CMK (cell line): ENCODE results near the gene NOC4L.
"Not testable (repeated sequence)": the region's sequence is repeated elsewhere in the genome, so short reads cannot be mapped to it uniquely, and the experiment has no call there.

Source experiments
- DNase-seq: peaks from one replicate; pipeline ENCODE4 v3.0.0-alpha.2; 2010; ENCODE audit warnings: low read depth

The NOC4L gene

DNA sequence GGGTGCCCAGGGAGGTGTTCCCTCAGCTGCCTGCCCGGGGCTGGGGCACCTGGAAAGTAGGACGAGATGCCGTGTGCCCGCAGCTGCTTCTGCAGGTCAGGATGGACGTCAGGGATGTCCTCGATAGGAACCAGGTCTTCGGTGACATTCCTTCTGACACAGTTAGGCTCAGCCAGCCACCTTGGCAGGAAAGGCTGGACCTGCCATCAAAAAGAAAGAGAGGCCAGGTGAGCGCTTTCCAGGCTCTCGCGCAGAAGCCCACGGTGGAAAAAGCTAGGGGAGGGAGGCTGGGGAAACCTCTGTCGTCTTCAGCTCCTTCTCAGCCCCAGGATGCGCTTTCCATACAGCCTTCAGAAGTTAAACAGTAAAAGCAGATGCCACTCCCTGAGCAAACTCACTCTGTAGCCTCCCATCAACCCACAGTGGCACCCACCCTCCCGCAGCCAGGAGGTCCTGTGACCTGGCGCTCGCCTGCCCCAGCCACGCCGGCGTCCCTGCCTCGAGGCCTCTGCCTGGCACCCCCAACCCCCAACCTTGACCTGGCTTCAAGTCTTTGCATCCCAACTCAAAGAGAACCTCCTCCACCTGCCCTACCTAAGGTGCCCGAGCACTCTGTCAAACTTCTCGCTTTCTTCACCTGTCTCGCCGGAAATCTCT lies 1.4 kb upstream of the NOC4L start:
- no peak for DNase-seq

DNA sequence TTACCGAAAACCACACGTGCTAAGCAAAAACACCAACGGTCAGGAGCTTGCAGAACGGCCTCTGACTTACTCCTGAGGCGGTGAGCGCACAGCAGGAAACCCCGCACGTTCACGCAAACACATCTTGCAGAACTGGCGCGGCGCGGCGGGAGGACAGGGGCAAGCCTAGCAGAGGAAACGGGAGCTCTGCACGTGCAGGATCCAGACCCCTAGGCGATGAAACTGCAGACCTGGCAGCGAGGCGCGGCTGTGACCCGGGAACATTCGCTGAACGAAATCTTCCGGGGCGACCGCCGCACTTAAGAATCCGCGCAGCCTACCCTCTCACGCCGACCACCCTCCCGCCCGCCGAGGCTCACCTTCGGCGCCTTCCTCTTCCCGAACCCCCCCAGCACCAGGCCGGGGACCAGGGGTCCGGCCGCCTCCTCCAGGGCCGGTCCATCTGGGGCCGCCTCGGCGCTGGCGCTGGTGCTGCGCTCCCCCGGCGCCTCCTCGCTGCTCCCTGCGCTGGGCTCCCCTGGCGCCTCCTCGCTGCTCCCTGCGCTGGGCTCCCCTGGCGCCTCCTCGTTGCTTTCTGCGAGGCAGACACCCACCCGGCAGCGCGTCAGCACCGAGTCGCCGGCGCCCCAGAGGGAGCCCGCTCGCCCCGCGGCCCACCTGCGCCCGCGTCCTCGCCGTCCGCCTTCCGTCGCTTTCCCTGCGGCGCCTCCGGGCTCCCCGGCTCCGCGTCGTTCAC lies 753 bp upstream of the NOC4L start:
- DNase-seq = no peak

DNA sequence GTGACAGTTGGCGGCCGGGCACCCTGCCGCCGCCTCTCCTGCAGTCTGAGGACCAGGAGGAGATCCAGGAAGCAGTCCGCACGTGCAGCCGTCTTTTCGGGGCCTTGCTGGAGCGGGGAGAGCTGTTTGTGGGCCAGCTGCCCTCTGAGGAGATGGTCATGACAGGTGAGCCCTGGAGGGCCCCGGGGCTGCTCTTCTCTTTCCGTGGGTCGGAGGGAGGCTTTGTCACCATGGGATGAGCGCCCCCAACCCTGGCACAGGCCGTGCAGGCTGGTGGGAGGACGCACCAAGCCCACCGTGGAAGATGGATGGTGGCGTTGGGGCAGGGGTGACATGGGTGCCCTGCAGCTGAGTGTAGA lies 532 bp downstream of the NOC4L start:
- DNase-seq = no peak

DNA sequence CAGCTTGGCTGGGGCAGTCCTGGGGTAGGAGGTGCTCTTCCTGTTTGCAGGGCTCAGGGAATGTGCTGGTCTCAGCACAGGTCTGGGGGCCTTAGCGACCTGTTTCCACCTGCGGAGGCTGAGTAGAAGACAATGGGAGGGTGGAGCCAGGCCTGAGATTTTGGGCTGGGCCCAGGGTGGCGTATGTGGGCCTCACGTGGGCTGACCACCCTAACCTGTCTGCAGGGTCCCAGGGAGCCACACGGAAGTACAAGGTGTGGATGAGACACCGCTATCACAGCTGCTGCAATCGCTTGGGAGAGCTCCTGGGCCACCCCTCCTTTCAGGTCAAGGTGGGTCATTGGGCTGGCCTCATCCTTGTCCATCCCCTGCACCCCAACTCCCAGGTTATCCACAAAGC lies 1.1 kb downstream of the NOC4L start:
- no peak for DNase-seq

- DNase-seq = no peak
Measured at GRCh38 chr12:132146098-132146497, 1.8 kb downstream of the NOC4L start.

- DNase-seq = no peak
Measured at GRCh38 chr12:132146772-132147422, 2.6 kb downstream of the NOC4L start.

DNA sequence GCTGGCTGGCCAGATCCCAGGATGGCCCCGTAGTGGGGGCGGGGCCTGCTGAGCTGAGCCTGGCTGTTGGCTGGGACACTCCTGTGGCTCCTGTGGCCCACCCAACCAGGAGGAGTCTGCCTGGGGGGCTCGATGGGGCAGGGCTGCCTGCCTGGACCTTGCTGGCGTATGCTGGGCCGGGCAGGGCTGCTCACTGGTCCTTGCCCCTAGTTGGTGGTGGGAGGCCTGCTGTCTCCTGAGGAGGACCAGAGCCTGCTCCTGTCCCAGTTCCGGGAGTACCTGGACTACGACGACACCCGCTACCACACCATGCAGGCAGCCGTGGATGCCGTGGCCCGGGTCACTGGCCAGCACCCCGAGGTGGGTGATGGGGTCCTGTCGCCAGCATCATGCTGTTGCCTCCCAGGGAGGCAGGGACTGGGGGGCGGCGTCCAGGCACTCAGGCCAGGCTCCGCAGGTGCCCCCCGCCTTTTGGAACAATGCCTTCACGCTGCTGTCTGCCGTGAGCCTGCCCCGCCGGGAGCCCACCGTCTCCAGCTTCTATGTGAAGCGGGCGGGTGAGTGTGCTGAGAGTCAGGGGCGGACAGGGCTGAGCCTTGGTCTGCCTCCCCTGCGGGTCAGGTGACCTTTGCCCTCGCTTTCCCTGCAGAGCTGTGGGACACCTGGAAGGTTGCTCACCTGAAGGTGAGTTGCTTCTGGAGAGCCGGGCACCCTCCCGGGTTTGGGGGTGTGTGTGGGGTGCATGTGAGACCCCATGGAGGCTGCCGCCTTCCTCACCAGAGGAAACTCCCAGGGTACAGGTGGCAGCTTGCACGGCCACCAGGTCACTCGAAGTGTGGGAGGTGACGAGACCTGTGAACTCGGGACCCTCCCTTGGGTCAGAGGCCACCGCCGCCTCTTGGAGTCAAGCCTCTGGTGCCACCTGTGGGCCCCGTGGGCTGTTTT lies 3.4 kb downstream of the NOC4L start:
- no peak for DNase-seq

- no peak for DNase-seq
Measured at GRCh38 chr12:132148368-132149045, 4.2 kb downstream of the NOC4L start.

GRCh38 chr12:132149526-132149925 lies 5.3 kb downstream of the NOC4L start:
- DNase-seq = not testable (repeated sequence)

GRCh38 chr12:132150780-132151144 lies 6.5 kb downstream of the NOC4L start:
- DNase-seq = no peak

GRCh38 chr12:132151145-132151765 lies 7.0 kb downstream of the NOC4L start:
- DNase-seq = no peak

DNA sequence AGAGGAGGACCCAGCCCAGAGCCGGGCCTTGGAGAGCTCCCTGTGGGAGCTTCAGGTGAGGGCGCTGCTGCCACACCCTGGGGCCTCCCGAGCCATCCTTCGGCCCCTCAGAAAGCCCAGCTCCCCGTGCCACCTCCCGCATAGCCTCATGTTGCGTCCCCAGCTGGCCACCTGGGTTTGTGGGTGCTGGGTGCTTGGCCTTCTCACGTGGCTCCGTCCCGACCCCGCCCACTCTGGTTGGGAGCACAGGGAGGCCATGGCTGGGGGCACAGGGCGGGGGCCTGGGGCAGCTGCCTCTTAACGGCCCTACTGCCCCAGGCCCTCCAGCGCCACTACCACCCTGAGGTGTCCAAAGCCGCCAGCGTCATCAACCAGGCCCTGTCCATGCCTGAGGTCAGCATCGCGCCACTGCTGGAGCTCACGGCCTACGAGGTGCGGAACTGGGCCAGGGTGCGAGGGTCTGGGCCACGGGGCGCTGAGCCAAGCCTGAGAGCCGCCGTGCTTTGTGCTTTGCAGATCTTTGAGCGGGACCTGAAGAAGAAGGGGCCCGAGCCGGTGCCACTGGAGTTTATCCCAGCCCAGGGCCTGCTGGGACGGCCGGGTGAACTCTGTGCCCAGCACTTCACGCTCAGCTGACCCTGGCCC lies 7.6 kb downstream of the NOC4L start:
- no peak for DNase-seq

DNA sequence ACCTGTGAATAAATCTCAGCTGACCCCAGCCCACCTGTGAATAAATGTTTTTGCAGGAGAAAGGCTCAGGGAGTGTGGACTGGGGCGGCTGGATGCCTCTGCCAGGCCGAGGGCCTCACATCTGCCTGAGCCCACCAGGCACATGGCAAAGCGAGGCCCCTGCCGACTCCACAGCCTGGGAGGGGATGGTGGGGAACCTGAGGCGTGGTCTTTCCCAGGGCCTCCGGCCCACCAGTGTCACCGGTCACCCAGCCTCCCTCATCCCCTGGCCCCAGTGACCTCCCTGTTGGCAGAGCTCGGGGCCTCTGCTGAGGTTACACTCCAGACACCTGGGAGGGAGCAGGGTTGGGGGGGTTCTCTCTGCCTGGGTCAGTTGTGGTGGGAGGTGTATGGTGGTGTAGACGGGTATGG lies 8.2 kb downstream of the NOC4L start:
- no peak for DNase-seq

DNA sequence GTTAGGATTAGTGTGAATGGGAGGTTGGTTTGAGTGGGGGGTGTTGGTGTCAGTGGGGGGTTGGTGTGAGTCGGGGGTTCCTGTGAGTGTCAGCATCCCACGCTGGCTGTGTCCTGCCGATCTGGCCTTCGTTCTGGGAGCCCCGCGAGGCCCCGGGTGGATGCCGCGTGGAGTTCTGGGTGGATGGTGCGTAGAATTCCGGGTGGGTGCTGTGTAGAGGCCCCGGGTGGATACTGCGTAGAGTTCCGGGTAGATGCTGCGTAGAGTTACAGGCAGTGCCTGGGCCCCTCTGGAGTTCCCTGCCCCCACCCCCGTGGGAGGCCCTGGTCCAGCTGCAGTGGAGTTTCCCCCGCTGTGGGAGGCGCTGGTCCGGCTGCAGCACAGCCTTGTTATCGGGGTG lies 8.7 kb downstream of the NOC4L start:
- DNase-seq = no peak

DNA sequence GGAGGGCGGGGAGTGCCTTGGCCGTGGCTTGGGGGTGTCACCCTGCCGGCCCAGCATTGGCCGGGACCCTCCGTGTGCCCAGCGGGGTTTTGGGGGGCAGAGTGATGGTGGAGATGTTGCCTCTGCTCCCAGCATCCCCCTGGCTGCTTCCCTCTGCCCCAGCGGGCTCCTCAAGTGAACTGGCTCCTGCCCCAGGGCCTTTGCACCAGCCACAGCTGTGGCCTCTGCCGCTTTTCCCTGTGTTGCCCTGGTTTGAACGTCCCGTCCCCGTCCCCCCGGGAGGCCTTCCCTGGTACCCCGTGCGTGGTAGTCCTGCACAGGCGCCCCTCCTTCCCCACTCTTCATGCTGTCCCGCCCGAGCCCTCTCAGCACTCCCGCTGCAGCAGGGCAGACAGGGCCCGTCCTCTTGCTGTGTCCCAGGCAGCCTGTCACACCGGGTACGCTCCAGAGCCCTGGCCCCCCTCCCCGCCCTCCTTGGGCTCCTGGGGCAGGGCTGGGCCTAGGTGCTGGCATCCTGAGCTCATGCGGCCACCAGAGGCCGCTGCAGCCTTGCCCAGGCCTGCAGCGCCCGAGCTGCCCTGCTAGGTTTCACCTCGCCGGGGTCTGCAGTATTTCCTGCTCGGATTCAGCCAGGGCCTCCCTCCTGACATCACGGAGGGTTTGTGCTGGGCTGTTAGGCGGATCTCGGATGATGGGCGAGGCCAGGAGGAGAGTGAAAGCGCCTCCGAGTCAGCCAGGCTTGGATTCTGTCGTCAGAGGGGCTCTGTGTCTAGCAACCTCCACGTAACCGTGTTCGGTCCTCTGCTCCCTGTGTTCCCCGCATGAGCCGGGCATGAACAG lies 9.5 kb downstream of the NOC4L start:
- no peak for DNase-seq

GRCh38 chr12:132154341-132154761 lies 10.1 kb downstream of the NOC4L start:
- DNase-seq = no peak

DNA sequence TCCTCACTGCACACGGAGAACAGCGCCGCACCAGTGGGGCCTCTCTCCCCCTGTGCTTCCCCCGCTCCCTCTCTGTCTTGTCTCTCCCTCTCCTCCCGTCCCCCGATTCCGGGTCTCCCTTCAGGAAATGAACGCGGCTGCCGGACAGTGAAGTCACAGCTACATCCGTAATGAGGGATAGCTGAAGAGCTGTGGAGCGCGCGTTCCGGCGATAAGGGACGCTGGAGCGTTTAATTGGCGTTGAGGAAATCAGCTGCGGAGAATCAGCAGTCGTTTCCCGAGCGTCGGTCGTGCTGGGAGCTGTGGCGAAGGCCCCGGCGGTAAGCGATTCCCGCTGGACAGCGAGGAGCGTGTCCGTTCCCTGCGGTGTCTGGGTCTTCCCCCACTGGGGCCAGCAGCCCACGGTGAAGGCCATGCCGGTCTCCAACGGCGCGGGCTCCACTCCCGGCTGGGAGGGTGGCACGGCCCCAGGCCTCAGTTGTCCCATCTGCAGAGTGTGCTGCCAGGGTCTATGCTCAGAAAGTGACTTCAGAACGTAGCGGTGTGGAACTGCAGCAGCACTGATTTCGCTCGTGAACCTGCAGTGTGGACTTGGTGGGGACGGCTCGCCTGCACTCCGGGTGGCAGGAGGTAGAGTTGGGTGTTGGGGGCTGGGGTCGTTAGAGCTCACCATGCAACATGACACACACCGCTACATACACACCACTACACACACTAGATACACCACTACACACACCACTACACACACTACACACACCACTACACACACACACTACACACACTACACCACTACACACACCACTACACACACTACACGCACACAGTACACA lies 10.9 kb downstream of the NOC4L start:
- no peak for DNase-seq

DNA sequence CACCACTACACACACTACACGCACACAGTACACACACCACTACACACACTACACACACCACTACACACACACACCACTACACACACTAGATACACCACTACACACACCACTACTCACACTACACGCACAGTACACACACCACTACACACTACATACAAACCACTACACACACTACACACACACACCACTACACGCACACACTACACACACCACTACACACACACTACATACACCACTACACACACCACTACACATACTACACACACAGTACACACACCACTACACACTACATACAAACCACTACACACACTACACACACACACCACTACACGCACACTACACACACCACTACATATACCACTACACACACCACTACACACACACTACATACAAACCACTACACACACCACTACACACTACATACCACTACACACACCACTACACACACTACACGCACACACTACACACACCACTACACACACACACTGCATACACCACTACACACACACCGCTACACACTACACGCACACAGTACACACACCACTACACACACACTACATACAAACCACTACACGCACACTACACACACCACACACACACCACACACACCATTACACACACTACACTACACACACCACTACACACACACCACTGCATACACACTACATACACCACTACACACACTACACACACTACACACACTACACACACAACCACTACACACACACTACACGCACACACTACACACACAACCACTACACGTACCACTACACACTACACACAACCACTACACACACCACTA lies 11.7 kb downstream of the NOC4L start:
- no peak for DNase-seq
